ENCODE measurements around the gene DTYMK. TPM values are rescaled to one million over a fixed set of nuclear protein-coding genes. Genes with fewer than 3 reads are reported as not detected.
"Not testable (repeated sequence)": the region's sequence is repeated elsewhere in the genome, so short reads cannot be mapped to it uniquely, and the experiment has no call there.

The DTYMK gene
- total RNA-seq, 2 experiments from 2014 or later: 79.7 to 87.0 TPM

DNA sequence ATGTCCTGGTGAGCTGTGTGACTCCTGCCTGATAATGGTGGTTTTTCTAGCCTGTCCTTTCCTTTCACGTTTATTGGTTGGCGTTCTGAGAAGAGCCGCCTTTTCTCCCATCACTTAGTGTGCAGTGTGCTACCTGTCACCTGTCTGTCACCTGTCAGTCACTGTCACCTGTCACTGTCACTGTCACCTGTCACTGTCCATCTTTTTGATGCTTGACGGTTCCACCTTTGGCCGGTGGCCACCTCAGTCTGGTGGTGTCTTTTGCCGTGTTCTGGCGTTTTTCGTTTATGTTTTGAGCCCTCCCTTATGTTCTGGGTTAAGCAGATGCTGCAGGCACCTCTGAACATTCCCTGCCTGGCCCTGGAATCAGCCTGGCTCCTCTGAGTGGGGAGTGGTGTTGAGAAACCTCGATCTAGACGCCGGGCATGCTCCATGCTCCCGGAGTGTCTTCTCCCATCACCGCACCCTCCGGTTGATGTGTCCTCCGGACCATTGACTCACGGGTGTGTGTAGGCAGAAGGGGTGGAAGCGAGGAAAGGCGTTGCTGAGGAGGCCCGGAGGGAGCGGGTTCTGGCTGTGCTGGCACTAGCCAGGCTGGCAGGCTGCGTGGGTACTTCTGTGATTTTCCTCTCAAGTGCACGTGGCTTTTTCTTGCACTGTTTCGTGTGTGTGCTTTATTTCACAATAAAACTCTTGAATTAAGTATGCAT is 20.7 kb downstream of the DTYMK start:
- ChIA-PET CTCF (no interaction called here), POLR2A (no interaction called here)
- DNase-seq: no peak
- H3K4me1 Mint-ChIP-seq: peaks cover 11% of the 10 kb centered on the region
- H3K9me3 Mint-ChIP-seq: no peaks in the 10 kb centered on the region
- no peaks in the 10 kb centered on the region for H3K27me3 Mint-ChIP-seq
- no peak overlapping the region for H3K27ac Mint-ChIP-seq
- H3K36me3 Mint-ChIP-seq (ENCODE audit: low read depth): peaks cover 7% of the 10 kb centered on the region
- no peak overlapping the region for H3K4me3 Mint-ChIP-seq

DNA sequence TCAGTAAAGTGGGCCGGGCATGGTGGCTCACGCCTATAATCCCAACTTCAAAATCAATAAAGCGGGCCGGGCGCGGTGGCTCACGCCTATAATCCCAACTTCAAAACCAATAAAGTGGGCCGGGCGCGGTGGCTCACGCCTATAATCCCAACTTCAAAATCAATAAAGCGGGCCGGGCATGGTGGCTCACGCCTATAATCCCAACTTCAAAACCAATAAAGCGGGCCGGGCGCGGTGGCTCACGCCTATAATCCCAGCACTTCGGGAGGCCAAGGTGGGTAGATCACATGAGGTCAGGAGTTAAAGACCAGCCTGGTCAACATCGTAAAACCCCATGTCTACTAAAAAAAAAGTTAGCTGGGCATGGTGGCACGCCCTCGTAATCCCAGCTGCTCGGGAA is 23.9 kb downstream of the DTYMK start:
- not testable (repeated sequence) for DNase-seq, H3K9me3 Mint-ChIP-seq, H3K27me3 Mint-ChIP-seq, H3K27ac Mint-ChIP-seq, H3K4me3 Mint-ChIP-seq
- Mint-ChIP-seq H3K36me3 (ENCODE audit: low read depth) (peaks cover 18% of the 10 kb centered on the region), H3K4me1 (peaks cover 11% of the 10 kb centered on the region)
- CTCF ChIA-PET: interaction anchor here (0.7 kb wide), 1 partner anchor 1057 kb away, joined by 5 read pairs; no protein-coding TSS in a partner anchor
- POLR2A ChIA-PET: interaction anchor here (0.5 kb wide), 1 partner anchor 24 kb away, joined by 3 read pairs; the partner anchor contains the start of gene DTYMK

DNA sequence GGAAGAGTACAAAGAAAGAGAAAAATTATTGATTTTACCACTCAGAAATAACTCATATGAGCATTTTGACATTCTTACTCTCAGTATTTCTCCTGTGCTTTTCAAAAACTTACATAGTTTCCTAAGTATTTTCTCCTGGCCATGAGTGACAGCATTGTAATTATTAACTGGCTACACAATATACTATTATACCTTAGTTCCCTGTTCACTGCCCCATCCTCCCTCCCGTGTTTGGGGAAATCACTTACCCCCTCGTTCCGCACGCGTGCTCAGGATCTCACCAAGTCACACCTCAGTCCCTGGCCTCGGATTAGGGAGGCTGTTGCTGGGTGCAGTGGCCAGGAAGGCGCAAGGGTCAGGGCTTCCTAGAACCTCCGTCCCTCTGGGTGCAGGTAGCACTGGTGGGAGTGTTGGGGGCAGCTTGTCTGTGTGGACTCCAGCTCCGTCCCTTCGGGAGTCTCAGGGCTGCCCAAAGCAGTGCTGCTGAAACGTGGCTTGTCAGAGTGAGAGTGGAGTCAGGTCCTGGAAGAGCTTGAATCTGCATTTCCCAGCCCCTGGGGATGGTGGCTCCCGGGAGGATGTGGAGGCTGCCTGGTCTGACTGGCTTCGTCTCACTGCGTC is 25.9 kb downstream of the DTYMK start:
- CTCF ChIA-PET: no interaction called here
- POLR2A ChIA-PET: no interaction called here
- Mint-ChIP-seq H3K4me3 (no peak overlapping the region), H3K9me3 (no peaks in the 10 kb centered on the region), H3K36me3 (ENCODE audit: low read depth) (peaks cover 22% of the 10 kb centered on the region), H3K27ac (no peak overlapping the region), H3K4me1 (peaks cover 8% of the 10 kb centered on the region), H3K27me3 (no peaks in the 10 kb centered on the region)
- DNase-seq: no peak

DNA sequence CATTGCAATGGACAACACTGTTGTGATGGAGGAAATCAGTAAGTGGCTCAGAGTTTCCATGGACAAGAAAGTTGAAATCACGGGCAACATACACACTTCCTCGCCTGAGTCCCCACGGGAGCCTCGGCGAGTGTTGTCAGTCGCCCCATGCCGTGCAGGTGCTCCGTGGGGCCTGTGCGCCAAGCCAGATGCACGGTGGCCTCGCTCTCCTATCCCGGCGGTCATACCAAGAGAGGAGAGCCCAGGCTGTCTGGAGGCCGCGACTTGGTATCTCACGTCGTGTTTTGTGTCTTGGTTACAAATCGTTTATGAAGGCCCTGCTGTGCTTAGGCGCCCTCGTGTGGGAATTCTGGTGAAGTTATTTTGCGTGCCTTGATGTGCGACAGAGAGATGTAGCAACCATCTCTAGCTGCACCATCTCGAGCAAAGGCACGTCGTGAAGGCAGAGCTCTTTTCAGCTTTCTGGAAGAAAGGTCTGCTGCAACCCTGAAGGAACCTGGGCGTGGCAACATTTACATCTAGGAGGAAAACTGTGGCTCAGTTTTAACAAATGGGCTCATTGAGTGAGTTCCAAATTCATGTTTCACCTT is 27.4 kb downstream of the DTYMK start:
- Mint-ChIP-seq H3K4me3 (no peak overlapping the region), H3K4me1 (no peaks in the 10 kb centered on the region), H3K27ac (no peak overlapping the region), H3K36me3 (ENCODE audit: low read depth) (peaks cover 30% of the 10 kb centered on the region), H3K27me3 (no peaks in the 10 kb centered on the region), H3K9me3 (no peaks in the 10 kb centered on the region)
- ChIA-PET POLR2A (interaction anchor here (0.5 kb wide), 1 partner anchor 510 kb away, joined by 3 read pairs; the partner anchor contains the start of gene PASK), CTCF (interaction anchor here (1.0 to 2.6 kb wide), 8 partner anchors 8 to 70 kb away, joined by 3 to 7 read pairs (median 4); partner anchors contain the start of gene ATG4B)
- peak; percentile 61 for DNase-seq

DNA sequence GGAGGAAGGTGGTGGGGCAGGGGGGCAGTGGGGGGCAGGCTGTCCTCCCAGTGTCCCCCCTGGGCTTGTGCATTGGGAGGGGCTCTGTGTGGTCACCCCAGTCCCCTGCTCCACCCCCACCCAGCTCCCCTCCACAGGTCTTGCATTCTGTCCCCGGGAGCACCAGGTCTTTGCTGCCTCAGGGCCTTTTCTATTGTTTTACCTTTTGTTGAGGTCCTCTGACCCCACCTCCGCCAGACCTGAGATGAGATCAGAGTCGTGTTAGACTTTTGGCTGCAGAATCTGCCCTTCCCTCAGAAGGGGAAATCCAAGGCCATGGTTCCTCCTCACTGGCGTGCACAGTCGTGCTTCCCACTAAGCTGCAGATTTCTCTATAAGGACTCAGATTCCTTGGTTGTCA is 28.3 kb downstream of the DTYMK start:
- no peaks in the 10 kb centered on the region for H3K4me1 Mint-ChIP-seq
- H3K9me3 Mint-ChIP-seq: no peaks in the 10 kb centered on the region
- no peak overlapping the region for H3K4me3 Mint-ChIP-seq
- H3K27ac Mint-ChIP-seq: no peak overlapping the region
- H3K36me3 Mint-ChIP-seq (ENCODE audit: low read depth): peaks cover 32% of the 10 kb centered on the region
- H3K27me3 Mint-ChIP-seq: no peaks in the 10 kb centered on the region
- ChIA-PET POLR2A (no interaction called here), CTCF (interaction anchor here (1.1 to 2.6 kb wide), 5 partner anchors 9 to 71 kb away, joined by 3 to 7 read pairs (median 5); partner anchors contain the start of gene ATG4B)
- no peak for DNase-seq

DNA sequence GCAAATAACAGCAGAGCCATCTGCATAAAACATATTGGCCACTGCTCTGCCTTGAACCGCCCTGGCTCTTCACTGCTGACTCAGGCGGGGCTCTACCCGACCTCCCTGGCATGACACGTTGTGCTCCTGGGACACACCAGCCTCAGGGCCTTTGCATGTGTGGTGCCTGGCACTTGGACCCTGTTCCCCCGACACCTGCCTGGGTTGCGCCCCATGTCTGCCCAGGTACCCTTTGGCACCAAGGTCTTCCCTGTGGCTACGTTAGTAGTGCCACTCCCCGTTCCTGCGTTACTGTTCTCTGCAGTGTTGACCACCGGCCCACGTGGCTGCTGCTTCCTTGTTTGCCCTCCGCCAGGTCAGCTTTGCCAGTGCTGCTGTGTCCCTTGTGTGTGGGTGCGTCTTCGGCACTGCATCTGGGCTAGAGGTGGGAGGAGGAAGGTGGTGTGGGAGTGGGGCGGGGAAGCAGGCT is 28.8 kb downstream of the DTYMK start:
- Mint-ChIP-seq H3K9me3 (no peaks in the 10 kb centered on the region), H3K27ac (no peak overlapping the region), H3K4me3 (no peak overlapping the region), H3K4me1 (no peaks in the 10 kb centered on the region), H3K27me3 (no peaks in the 10 kb centered on the region), H3K36me3 (ENCODE audit: low read depth) (peaks cover 32% of the 10 kb centered on the region)
- POLR2A ChIA-PET: no interaction called here
- DNase-seq: no peak
- CTCF ChIA-PET: interaction anchor here (1.5 to 2.6 kb wide), 2 partner anchors 10 to 20 kb away, joined by 5 to 7 read pairs; partner anchors contain the start of gene ATG4B

DNA sequence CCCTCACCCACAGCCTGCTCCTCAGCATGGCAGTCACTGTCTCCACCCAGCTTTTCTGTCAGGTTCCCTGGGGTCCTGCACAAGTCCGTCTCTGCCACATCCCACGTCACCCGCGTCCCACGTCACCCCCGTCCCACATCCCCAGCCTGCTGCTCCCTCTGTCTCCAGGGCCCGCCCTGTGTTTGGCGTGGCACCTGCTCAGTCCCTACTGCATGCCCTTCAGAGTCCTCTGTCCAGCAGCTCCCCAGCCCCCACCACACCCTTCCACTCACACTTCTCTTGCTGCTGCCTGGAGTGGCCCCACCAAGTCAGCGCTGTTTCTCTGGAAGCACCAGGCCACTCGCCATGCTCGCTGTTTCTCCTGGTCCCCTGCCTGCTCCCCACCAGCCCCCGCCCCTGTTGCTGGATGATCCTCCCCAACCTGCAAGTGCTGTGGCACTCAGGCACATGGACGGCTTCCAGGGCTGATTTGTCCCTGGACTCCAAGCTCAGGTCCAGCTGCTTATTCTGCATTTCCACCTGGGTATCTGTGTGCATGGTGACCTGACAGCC is 30.3 kb downstream of the DTYMK start:
- H3K27me3 Mint-ChIP-seq: no peaks in the 10 kb centered on the region
- ChIA-PET CTCF (interaction anchor here (0.6 to 1.1 kb wide), 2 partner anchors 16 to 108 kb away, joined by 3 read pairs; no protein-coding TSS in a partner anchor), POLR2A (no interaction called here)
- no peak overlapping the region for H3K27ac Mint-ChIP-seq
- H3K4me1 Mint-ChIP-seq: no peaks in the 10 kb centered on the region
- no peak for DNase-seq
- no peak overlapping the region for H3K4me3 Mint-ChIP-seq
- peaks cover 33% of the 10 kb centered on the region for H3K36me3 Mint-ChIP-seq (ENCODE audit: low read depth)
- no peaks in the 10 kb centered on the region for H3K9me3 Mint-ChIP-seq

DNA sequence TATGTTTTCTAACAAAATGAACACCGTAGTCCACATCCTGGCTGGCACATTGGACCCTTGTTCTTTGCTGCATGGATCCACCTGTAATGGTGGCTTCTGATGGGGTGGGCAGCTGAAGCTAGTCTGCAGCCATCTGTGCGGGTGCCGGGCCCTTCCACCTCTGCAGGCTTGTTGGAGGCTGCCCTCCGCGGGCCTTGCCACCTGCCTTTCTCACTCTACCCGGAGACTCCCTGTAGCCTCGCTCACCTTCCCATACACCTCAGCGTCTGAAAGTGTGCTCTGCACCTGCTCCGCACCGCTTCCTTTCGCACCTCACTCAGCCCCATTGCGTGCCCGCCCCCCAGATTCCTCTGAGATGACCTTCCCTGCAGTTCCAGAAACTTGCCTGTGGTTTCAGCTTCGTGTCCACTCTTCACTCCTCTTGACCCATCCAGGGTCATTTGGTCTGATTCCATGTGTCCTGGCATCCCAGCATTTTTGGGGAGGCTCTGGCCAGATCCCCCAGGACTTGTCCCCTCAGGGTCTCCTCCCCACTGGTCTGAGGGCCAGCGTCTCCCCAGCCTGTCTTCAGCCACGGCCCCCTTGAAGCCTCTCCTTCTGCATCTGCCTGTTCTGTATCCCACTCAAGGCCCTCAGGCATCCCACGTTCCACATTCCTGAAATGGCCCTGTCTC is 31.0 kb downstream of the DTYMK start:
- Mint-ChIP-seq H3K36me3 (ENCODE audit: low read depth) (peaks cover 33% of the 10 kb centered on the region), H3K9me3 (no peaks in the 10 kb centered on the region)
- CTCF ChIA-PET: no interaction called here

DNA sequence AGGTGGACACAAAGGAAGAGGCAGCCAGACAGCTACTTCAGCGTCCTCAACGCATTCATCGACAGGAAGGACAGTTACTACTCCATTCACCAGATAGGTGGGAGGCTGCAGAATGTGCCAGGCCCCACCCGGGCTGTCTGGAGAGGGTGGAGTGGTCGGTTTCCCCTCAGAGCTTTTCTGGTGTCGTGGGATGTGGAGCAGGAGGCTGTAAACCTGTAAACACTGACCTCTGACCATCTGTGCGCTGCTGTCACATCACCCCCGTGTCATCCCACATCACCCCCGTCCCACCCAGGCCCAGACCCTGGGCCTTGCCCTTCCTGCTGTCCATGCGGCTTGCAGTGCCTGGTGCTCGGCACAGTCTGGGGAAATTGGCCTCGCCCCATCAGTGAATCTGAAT is 32.1 kb downstream of the DTYMK start:
- Mint-ChIP-seq H3K27ac (no peak overlapping the region), H3K9me3 (no peaks in the 10 kb centered on the region), H3K27me3 (no peaks in the 10 kb centered on the region), H3K4me1 (peaks cover 3% of the 10 kb centered on the region), H3K36me3 (ENCODE audit: low read depth) (peaks cover 27% of the 10 kb centered on the region), H3K4me3 (no peak overlapping the region)
- ChIA-PET CTCF (interaction anchor here (0.7 kb wide), 1 partner anchor 22 kb away, joined by 6 read pairs; no protein-coding TSS in a partner anchor), POLR2A (no interaction called here)
- DNase-seq: no peak

More for the DNA sequence above, 31.0 kb downstream of the DTYMK start:
- POLR2A ChIA-PET: no interaction called here
- no peaks in the 10 kb centered on the region for H3K27me3 Mint-ChIP-seq
- H3K4me1 Mint-ChIP-seq: peaks cover 3% of the 10 kb centered on the region
- no peak for DNase-seq
- H3K27ac Mint-ChIP-seq: no peak overlapping the region
- no peak overlapping the region for H3K4me3 Mint-ChIP-seq

DNA sequence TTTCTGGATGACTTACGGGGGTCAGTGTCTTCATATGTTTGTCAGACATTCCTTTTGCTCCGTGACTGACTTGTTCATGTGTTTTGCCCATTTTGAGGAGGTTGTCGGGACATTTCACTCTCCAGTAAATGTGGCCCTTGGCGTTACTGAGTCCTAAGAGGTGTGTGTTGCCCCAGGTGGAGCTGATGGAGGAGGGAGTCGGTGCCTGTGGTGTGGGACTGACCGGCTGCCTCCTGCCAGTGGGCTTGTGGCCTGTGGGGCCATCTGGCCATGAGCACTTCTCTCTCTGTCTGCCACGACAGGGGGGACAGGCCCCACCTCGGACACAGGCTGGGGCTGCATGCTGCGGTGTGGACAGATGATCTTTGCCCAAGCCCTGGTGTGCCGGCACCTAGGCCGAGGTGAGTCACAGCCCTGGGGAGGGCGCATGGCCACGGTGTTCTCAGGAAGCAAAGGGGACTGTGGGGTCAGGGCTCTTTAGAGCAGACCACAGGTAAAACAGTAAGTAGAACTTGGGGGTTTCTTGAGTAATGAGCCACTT is 33.3 kb downstream of the DTYMK start:
- ChIA-PET POLR2A (no interaction called here), CTCF (no interaction called here)
- H3K27ac Mint-ChIP-seq: no peak overlapping the region
- no peaks in the 10 kb centered on the region for H3K9me3 Mint-ChIP-seq
- no peak overlapping the region for H3K4me3 Mint-ChIP-seq
- peaks cover 8% of the 10 kb centered on the region for H3K4me1 Mint-ChIP-seq
- DNase-seq: no peak
- peaks cover 19% of the 10 kb centered on the region for H3K36me3 Mint-ChIP-seq (ENCODE audit: low read depth)
- no peaks in the 10 kb centered on the region for H3K27me3 Mint-ChIP-seq

DNA sequence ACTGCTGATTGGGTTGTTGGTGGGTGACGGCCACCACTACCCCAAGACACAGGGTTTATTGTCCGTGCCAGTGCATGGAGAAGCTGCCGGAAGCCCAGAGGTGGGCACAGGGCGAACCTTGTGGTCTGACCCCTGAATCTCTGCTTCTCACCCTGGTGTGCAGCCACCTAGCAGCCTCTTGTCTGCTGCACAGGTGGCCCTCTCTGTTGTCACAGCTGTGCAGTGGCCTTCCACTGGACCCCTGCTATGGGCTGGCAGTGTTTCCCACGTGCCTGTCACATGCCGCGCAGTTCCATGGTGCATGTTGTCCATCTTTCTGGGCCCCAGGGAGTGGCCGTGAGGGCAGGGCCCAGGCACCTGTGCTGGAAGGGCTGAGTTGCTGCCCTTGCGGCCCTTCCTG is 33.9 kb downstream of the DTYMK start:
- no peak overlapping the region for H3K4me3 Mint-ChIP-seq
- ChIA-PET CTCF (no interaction called here), POLR2A (no interaction called here)
- peaks cover 17% of the 10 kb centered on the region for H3K36me3 Mint-ChIP-seq (ENCODE audit: low read depth)
- no peak for DNase-seq
- H3K27me3 Mint-ChIP-seq: no peaks in the 10 kb centered on the region
- H3K4me1 Mint-ChIP-seq: peaks cover 8% of the 10 kb centered on the region
- H3K9me3 Mint-ChIP-seq: no peaks in the 10 kb centered on the region
- H3K27ac Mint-ChIP-seq: no peak overlapping the region

DNA sequence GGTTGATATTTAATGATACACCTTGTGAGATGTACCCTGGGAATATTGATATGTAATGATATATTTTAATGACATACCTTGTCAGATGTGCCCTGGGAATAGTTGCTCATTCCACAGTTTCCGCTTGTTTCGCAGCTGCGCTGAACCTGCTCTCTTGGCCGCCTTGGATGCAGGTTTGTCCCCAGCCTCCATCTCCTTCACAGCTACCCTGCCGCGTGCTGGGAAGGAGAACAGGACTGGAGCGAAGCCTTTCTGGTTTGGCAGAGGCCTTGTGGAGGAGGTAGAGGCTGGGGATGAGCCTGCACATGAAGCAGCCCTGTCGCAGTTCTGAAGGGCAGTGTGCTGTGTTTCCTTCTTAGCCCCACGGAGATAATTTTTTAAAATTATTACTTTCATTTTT is 34.5 kb downstream of the DTYMK start:
- DNase-seq: no peak
- ChIA-PET POLR2A (no interaction called here), CTCF (no interaction called here)
- H3K4me1 Mint-ChIP-seq: peaks cover 8% of the 10 kb centered on the region
- no peak overlapping the region for H3K27ac Mint-ChIP-seq
- H3K4me3 Mint-ChIP-seq: no peak overlapping the region
- peaks cover 16% of the 10 kb centered on the region for H3K36me3 Mint-ChIP-seq (ENCODE audit: low read depth)
- no peaks in the 10 kb centered on the region for H3K27me3 Mint-ChIP-seq
- no peaks in the 10 kb centered on the region for H3K9me3 Mint-ChIP-seq

Data from activated CD4-positive, alpha-beta T cell treated with anti-CD3 and anti-CD28 coated beads, Interleukin-2, amount 10 ng/mL, durations not matched to agents 7 days and 5 days (primary cell).